ENCODE data around the gene BORCS6. TPM values are rescaled to one million over a fixed set of nuclear protein-coding genes. Genes with fewer than 3 reads are reported as not detected.

BORCS6 gene
- total and polyA plus RNA-seq, 9 of the 15 experiments (the other 6 are each of a cell fraction or from before 2014, with no cell fraction given) = 0.01 to 7.4 (median 2.3) TPM

- TF ChIP-seq ZNF592 (IDR thresholded peaks at IDR 0.05) = peak; percentile 84
- TF ChIP-seq MLX (CRISPR knock-in tag; conservative IDR thresholded peaks at IDR 0.05) = no peak
- no peak for TF ChIP-seq ZBTB8A (IDR thresholded peaks at IDR 0.05; ENCODE audit: partially characterized antibody)
- no peak for TF ChIP-seq BDP1 (IDR thresholded peaks at IDR 0.05; ENCODE audit: insufficient read depth, insufficient read length)
- TF ChIP-seq TCFL5 (CRISPR knock-in tag; conservative IDR thresholded peaks at IDR 0.05) = 0 out of 2 replicates have a peak, but pooled peaks have one; percentile 38
- TF ChIP-seq SETDB1 (IDR thresholded peaks at IDR 0.05; ENCODE audit: low read length) = no peak
- TF ChIP-seq HDAC8 (tag; IDR thresholded peaks at IDR 0.05) = no peak
- TF ChIP-seq KLF6 (CRISPR knock-in tag; IDR thresholded peaks at IDR 0.05; ENCODE audit: borderline replicate concordance) = 0 out of 2 replicates have a peak, but pooled peaks have one; percentile 9
- TF ChIP-seq MTA3 (IDR thresholded peaks at IDR 0.05; ENCODE audit: borderline replicate concordance) = no peak
- no peak for TF ChIP-seq GTF3C2 (IDR thresholded peaks at IDR 0.05; ENCODE audit: borderline replicate concordance, extremely low read depth, insufficient read length)
- 0 out of 2 replicates have a peak, but pooled peaks have one; percentile 46 for TF ChIP-seq ZNF444 (CRISPR knock-in tag; IDR thresholded peaks at IDR 0.05)
- TF ChIP-seq NR2C1 (IDR thresholded peaks at IDR 0.05) = no peak
- TF ChIP-seq NR2C1 (tag; IDR thresholded peaks at IDR 0.05) = peak; percentile 58; the same call in 1 of the 2 replicates
- no peak for TF ChIP-seq ZNF3 (CRISPR knock-in tag; IDR thresholded peaks at IDR 0.05)
- 0 out of 4 replicates have a peak, but pooled peaks have one; percentile 25 to 41 for TF ChIP-seq TEAD1 (CRISPR knock-in tag; IDR thresholded peaks at IDR 0.05)
- TF ChIP-seq NR1H2 (CRISPR knock-in tag; IDR thresholded peaks at IDR 0.05) = no peak
- TF ChIP-seq TSC22D4 (tag; IDR thresholded peaks at IDR 0.05) = no peak
Observed at GRCh38 chr17:8223356-8224126, 33.6 kb upstream of the BORCS6 start (continued).
